Progenitor cell of endocrine pancreas (in vitro differentiated cells): Measurements from ENCODE around the gene SMARCA2. TPM values are rescaled to one million over a fixed set of nuclear protein-coding genes. Genes with fewer than 3 reads are reported as not detected.

Source experiments
- DNase-seq: peaks from one replicate; pipeline ENCODE4 v3.0.0; 2021; ENCODE audit warnings: low spot score; ENCODE audit not compliant: unreplicated experiment
- H3K27ac Mint-ChIP-seq: 2 replicates; pipeline ENCODE4 v1.8.0; 2021; ENCODE audit warnings: mild to moderate bottlenecking, moderate library complexity, mixed read lengths
- H3K27me3 Mint-ChIP-seq: 2 replicates; pipeline ENCODE4 v1.8.0; 2021; ENCODE audit warnings: mixed read lengths
- H3K36me3 Mint-ChIP-seq: 2 replicates; pipeline ENCODE4 v1.8.0; 2022; ENCODE audit warnings: mixed read lengths; ENCODE audit not compliant: insufficient read depth
- H3K4me1 Mint-ChIP-seq: 2 replicates; pipeline ENCODE4 v1.8.0; 2021; ENCODE audit warnings: low read depth, mixed read lengths
- H3K4me3 Mint-ChIP-seq: 2 replicates; pipeline ENCODE4 v1.8.0; 2021; ENCODE audit warnings: low read depth, mild to moderate bottlenecking, moderate library complexity, mixed read lengths
- H3K9me3 Mint-ChIP-seq: 2 replicates; pipeline ENCODE4 v1.8.0; 2021; ENCODE audit warnings: low read depth, mixed read lengths
- CTCF ChIP-seq: fragments of 200-600 bp; sonication (generic); IDR thresholded peaks from one replicate; pipeline ENCODE4 v1.5.0; 2021; ENCODE audit warnings: antibody characterized with exemption, mild to moderate bottlenecking; ENCODE audit not compliant: unreplicated experiment
- total RNA-seq: library from RNA; stranded (reverse); gene quantifications from 2 replicates; pipeline ENCODE4 v1.2.1, GENCODE V29; 2021

Gene SMARCA2
- total RNA-seq, 1 donor from 2014 or later = 55.8 TPM

- no peak overlapping the region for H3K27ac Mint-ChIP-seq
Measured at GRCh38 chr9:2013743-2014475, 1.2 kb upstream of the SMARCA2 start.

GRCh38 chr9:2015581-2016407 is 647 bp downstream of the SMARCA2 start:
- peak; percentile 22 for DNase-seq
- Mint-ChIP-seq H3K27me3 (peaks cover 32% of the 10 kb centered on the region), H3K9me3 (no peaks in the 10 kb centered on the region), H3K27ac (peak overlapping the region; percentile 91), H3K4me1 (peaks cover 17% of the 10 kb centered on the region), H3K36me3 (no peaks in the 10 kb centered on the region), H3K4me3 (peak overlapping the region; percentile 92)
- TF ChIP-seq CTCF = no peak

More at GRCh38 chr9:2013743-2014475, 1.2 kb upstream of the SMARCA2 start:
- DNase-seq = no peak
- peaks cover 13% of the 10 kb centered on the region for H3K4me1 Mint-ChIP-seq
- H3K27me3 Mint-ChIP-seq = peaks cover 35% of the 10 kb centered on the region
- H3K4me3 Mint-ChIP-seq = peak overlapping the region; percentile 92
- H3K9me3 Mint-ChIP-seq = peaks cover 3% of the 10 kb centered on the region
- no peak for TF ChIP-seq CTCF
- H3K36me3 Mint-ChIP-seq = no peaks in the 10 kb centered on the region

- H3K27me3 Mint-ChIP-seq = peaks cover 24% of the 10 kb centered on the region
- peak; percentile 25 for DNase-seq
- TF ChIP-seq CTCF = peak; percentile 20
- peak overlapping the region; percentile 90 for H3K27ac Mint-ChIP-seq
- H3K9me3 Mint-ChIP-seq = no peaks in the 10 kb centered on the region
- peak overlapping the region; percentile 92 for H3K4me3 Mint-ChIP-seq
- H3K4me1 Mint-ChIP-seq = peaks cover 18% of the 10 kb centered on the region
- H3K36me3 Mint-ChIP-seq = no peaks in the 10 kb centered on the region
Measured at GRCh38 chr9:2016408-2017330, 1.5 kb downstream of the SMARCA2 start.

GRCh38 chr9:2017331-2018161 is 2.4 kb downstream of the SMARCA2 start:
- no peak for TF ChIP-seq CTCF
- Mint-ChIP-seq H3K4me1 (peaks cover 27% of the 10 kb centered on the region), H3K27ac (peak overlapping the region; percentile 98), H3K4me3 (peak overlapping the region; percentile 92), H3K27me3 (peaks cover 16% of the 10 kb centered on the region), H3K36me3 (no peaks in the 10 kb centered on the region), H3K9me3 (no peaks in the 10 kb centered on the region)
- peak; percentile 37 for DNase-seq
